Stimulated activated CD8-positive, alpha-beta memory T cell treated with anti-CD3 and anti-CD28 coated beads, Interleukin-7, amount 100 ng/mL, for 1 hour (primary cell): ENCODE data around the gene LRMDA.

Experiments used
- DNase-seq, 2 donors: peaks; one replicate each; pipeline ENCODE4 v3.0.0-alpha.2; 2020; ENCODE audit warnings: low read depth in 2 of 2

Gene LRMDA

DNA sequence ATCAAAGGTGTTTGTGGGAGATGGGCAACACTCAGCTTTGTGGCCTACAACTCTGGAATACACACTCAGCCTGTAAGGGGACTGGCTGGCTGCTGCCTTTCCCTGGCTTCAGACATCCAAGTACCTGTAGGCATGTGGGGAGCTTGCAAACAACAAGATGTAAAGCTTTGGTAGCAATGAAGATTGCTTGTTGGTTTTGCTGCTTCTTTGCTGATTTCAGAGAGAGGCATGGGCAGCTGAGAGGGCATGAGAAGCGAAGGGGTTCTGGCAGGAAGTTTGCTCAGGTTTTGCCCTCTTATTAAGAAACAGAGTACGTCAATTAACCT, 434.8 kb downstream of the LRMDA start:
- no peak for DNase-seq

- DNase-seq, result no peak
These were observed 435.3 kb downstream of the LRMDA start for GRCh38 chr10:75866731-75867130.

- no peak for DNase-seq
These were observed 437.1 kb downstream of the LRMDA start for GRCh38 chr10:75868574-75868973.

DNA sequence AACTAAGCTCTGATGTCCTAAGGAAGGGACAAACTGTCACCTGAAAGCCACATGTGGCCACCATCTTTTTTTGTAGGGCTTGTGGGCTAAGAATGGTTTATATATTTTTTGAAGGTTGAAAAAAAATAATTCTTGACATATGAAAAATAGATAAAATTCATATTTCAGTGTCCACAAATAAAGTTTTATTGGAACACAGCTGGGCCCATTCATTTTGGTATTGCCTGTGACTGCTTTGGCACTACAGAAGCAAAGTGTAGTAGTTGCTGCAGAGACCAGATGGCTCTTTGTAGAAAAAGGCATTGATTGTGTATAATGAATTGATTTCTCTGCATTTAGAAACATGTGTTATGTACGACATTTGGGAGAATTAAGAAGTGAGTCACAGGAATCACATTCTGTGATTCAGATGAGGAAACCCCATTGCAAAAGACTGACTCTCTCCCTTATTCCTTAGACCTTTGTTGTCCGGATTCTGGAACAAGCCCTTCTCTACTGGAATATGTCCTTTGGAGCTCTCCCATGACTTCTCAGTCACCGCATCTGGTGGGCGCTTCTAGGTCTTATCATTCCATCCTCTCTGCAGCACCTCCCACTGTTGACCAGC, 438.7 kb downstream of the LRMDA start:
- DNase-seq, result no peak

GRCh38 chr10:75875740-75876139, 444.3 kb downstream of the LRMDA start:
- DNase-seq, result no peak

GRCh38 chr10:75876710-75877109, 445.3 kb downstream of the LRMDA start:
- DNase-seq, result no peak

- no peak for DNase-seq
These were observed 446.5 kb downstream of the LRMDA start for GRCh38 chr10:75877877-75878276.

GRCh38 chr10:75878586-75878985, 447.2 kb downstream of the LRMDA start:
- DNase-seq, result no peak

DNA sequence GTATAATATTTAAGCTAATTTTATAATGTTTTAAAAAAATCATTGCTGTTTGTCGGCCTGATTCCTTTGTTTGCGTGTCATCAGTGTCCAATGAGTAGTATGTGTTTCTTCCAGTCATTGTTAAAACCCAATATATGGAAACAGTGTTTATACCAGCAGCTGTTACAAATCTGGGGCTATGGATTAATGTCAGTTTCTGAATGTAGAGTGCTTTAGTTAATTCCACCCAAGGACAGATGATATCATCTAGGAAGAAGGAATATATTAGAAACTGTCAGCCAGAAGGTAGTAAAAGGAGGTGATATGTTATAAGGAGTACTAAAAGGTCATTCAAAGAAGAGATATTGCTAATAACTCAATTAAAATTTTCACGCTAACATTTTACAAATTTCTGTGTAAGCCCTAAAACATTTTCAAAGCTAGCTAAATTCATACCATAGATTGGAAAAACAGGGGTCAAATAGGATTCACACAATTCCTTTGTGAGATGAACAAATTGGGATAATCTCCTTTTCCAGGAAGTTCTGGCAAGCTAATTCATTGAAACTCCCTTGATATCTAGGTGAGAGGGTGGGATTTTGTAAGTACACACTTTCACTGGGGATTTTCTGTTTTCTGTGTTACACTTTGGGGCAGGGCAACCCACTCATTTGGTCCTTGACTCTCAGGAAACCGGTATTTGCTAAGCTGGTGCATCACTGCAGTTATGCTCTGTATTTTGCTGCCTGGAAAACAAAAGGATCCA, 448.8 kb downstream of the LRMDA start:
- DNase-seq, result no peak

DNA sequence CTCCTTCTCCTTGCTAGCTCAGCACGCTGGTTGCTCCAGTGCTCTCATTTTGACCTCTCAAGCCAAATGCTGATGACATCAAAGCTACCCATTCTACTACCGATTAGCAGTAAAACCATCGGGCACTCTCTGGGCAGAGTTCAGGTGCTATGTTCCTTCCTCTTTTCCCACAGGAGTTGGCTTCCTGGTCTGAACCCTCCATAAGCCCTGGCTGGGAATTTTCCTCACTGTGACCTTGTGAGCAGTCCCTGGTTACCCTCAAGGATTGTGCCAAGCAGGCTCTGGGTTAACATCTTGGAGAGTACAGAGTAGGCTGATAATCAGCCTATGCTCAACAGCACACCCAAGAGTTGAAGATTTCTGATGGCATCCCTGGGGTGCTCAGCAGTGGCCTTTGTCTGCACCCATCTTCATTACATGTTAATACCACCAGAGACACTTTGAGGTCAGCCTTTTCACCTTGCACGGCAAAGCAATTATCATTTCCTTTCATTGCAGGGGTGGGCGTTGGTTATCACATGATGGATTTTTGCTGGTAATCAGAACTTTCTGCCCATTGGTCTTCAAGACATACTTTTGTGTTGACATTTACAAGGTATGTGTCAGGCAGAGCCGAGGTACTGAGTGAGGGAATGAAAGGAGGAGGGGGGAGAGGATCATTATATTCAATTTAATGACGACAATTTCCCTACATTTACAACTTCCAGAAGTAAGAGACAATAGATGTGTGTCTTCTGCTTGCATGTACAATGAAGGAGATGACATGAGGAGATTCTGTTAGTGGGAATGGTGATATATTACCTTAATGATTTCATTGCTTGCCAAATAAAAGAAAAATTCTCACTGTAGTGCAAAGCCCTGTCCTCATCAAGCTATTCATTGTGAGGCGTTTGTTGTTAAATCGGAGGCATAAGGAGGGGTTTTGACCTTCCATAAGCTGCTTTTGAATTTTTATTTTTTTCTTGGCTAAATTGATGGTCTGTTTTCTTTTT, 452.0 kb downstream of the LRMDA start:
- DNase-seq, result no peak

GRCh38 chr10:75884808-75885207, 453.4 kb downstream of the LRMDA start:
- DNase-seq, result no peak

DNA sequence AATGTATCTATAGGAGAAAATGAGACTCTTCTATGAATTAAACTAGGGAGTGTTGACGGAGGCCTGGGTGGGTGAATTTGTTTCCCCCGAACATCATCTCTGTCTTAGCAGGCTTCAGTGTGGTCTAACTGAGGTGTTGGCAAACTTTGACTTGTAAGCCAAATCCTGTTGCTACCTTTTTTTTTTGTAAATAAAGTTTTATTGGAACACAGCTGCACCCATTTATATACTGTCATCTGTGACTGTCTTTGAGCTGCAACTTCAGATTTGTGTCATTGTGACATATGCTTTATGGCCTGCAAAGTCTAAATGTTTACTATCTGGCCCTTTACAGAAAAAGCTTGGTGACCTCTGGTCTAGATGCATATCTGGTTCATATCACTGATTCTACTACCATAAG, 455.9 kb downstream of the LRMDA start:
- no peak for DNase-seq

DNA sequence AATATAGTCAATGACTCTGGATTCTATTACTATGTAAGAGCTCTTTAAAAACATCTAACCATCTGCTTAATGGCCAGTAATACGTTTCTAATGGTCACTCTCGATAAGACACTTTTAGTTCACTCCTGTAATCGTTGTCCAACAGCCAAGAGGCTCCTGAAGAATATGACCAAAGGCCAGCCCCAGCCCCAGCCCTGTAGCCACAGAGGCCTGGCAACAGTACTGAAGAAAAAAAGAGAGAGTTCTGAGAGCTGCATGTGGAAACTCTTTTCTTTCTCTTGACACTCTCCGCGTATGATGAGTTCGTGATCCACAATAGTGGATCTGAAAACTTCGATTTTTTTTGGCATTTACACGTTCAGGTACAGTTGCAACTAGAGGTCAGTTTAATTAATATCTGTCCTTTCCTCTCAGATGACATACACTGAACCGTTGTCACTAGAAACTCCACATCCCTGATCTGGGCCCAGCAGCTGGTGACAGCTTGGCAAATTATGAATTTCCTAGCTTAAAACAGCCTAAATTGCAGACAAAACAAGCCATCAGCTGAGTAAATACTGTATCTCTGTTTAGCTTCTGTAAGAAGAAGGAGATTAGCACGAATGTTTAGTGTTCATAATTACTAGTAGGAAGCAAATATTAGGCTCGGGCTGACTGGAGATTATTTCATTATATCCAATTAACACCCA, 456.7 kb downstream of the LRMDA start:
- no peak for DNase-seq

DNA sequence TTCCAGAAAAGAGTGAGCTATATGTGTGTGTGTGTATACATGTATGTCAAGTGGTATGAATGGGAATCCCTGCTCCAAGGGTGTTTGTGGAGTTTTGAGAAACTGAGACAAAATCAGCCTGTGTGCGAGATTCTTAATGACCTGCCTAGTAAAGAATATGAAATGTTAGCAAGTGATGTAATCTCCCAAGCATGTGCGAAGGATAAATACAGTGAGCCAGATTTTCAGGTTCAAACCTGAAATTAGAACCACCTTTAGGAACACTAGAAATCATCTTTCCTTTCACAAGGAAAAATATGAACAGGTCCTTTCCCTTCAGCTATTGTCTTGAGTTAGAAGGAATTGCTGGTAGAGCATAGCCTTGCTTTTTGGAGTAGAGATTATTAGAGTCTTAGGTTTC, 457.6 kb downstream of the LRMDA start:
- DNase-seq, result no peak

GRCh38 chr10:75894761-75895160, 463.3 kb downstream of the LRMDA start:
- DNase-seq, result no peak

DNA sequence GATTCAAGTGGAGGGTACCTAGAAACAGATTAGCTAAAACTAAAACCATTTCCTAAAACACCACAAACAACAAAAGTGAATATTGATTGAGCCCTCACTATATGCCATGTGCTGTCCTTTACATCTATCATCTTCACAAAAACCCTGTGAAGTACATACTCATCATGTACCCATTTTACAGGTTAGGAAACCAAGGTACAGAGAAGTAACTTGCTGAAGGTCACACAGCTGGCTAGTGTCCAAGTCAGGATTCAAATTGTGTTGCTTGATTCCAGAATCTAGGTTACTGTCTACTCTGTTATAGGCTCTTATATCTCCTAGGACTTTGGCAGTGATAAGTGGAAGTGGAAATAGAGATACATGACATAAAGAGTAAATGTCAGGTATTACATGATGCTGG, 463.8 kb downstream of the LRMDA start:
- no peak for DNase-seq

DNA sequence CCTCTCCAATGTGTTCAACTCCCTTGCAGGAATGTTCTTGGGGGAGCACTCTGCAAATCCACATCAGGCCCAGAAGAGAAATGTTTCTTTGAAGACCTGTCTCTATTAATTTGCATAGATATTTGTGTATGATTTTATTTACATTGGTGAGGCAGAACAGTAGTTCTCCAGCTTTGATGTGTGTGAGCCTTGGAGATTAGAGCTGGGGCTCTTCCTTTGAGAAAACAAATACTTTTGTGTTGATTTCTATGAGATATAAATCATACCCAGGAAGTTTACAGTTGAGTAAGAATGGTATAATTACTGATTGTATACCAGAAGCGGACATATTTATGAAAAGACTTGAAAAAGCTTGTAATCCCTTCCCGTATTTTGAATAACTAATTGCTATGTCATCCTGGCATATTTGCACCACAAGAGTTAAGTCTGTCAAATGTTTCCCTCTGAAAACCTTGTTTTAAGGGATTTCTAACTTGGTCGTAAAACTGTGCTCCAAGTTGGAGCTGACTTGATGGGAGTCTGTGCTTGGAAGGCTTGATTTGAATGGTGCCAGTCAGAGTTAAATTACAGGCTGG, 468.5 kb downstream of the LRMDA start:
- no peak for DNase-seq

DNA sequence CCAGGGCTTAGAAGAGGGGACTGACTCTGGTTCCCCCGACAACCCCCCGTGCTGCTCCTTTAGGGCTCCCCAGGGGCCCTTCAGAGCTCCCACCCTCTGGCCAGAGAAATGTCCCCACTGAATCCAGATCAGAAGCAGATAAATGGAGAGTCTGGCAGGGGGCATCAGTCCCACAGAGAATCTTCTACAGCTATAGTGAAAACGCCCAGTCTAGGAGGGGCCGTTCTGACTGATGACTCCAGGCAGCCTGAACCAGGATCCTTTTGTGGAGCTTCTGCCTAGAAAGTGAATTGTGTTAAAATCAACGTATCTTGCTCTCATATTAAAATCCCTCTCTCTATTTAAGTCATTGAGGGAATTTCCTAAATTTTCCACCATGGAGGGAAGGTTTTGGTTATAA, 471.4 kb downstream of the LRMDA start:
- DNase-seq, result no peak

GRCh38 chr10:75904499-75905283, 473.3 kb downstream of the LRMDA start:
- no peak for DNase-seq

GRCh38 chr10:75905490-75905889, 474.1 kb downstream of the LRMDA start:
- DNase-seq, result no peak

DNA sequence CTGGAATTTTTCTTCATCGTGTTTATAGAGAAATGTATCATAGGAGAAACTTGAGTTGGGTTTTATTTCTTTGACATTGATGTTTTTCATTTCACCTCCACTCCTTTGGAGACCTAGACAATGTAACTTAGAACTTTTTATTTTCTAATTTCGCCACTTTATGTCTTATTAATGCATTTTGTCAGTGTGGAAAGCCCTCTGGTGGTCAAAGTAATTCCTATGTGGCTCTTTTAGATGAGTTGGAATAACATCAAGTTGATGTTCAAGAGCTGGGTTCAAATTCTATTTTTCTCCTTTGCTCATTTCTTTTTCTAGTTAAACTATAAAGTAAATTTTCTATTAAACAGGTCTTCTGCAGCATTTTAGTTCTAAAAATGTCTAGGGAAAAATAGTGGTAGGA, 478.6 kb downstream of the LRMDA start:
- no peak for DNase-seq
